HS-5 (cell line): ENCODE data around the gene EIF1AX.
"Not testable (repeated sequence)": the region's sequence is repeated elsewhere in the genome, so short reads cannot be mapped to it uniquely, and the experiment has no call there.

Experiments used
- DNase-seq: peaks from one replicate; pipeline ENCODE4 v3.0.0-alpha.2; 2012; ENCODE audit warnings: low read depth

EIF1AX gene

DNA sequence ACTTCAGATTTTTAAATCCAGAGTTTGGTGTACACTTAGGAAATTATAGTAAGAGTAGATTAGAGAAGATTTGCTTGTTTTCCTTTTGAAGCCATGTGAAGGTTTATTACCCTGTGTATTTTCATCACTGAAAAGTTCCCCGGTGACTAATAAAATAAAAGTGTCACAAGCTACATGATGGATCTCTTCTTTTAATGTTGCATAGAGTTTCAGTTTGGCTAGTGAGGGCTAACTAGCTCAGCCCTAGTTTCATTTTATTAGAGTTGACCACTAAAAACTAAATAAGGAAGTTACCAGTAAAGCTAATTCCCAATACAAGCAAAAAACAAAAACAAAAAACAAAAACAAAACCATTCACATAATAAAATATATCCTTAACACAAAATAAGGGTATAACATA lies 14.8 kb downstream of the EIF1AX start:
- DNase-seq, result not testable (repeated sequence)

DNA sequence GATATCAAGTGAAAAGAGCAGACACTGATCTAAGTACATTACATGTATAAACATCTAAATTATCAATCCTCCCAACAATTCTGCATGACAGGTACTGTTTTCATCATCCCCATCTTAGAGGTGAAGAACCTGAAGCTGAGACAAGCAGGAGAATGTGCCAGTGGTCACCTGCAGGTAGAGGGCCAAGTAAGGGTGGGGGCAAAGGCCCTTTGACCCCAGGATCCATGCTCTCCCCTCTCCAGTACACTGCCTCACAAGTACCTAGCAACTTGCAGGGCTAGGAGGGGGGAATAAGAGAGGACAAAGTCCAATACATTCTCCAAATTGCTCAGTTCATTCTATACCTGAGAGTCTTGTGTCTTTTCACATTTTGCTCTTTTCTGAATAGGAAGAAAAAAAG lies 16.7 kb downstream of the EIF1AX start:
- no peak for DNase-seq

DNA sequence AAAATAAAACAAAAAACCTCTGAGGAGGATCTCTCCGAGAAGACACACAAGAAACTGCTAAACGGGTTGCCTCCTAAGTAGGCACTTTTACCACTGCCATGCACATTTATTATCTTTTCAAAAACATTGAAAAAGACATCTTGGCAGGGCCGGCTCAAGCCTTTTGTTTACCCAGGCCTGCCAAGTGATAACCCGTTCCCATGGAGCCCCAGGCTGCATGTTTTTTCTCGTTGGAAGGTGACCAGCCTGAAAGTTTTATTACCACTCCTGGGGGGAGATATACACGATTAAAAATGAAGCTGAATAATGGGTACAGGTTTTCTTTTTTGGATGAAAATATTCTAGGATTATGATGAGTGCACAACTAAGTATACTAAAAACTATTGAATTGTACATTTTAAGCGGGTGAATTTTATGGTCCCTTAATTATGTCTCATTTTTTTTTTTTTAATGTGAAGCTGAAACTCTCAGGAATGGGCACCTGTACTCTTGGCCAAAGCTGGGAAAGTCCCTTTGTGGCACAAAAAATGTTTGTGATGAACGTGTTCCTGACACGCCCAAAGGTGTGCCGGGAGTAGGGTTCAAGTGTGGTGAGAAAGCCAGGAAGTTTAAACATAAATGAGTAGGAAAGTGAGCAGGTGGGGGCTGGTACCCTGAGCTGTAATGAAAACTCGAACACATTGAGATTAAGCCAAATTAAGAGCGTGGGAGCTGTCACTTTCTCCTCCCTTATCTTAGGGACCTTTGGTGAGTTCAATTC lies 23.4 kb downstream of the EIF1AX start:
- DNase-seq, result no peak

DNA sequence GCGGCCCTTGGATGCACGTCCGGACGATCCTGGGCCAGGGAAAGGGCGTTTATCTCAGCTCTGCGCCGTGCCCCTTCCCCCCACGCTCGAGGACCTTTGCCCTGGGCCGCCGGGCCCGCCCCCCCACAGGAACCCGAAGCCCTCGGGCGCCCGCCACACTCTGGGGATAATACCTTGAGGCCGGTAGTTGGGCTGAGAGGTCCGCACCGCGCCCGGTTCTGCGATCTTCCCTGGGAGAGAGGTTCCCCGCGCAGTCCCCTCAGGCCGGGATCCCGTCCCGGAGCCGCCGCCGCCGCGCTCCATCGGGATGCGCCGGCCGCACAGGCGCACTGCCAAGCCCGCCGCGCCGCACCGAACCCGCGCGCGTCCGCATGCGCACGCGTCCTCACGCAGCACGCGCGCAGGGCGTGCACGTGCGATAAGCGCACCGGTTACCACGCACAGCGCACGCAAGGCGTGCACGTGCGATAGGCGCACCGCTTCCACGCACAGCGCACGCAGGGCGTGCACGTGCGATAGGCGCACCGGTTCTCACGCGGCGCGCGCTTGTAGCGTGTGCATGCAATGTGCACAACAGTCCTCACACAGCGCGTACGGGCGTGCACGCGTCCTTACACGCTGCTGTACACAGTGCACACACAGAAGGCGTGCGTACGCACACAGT lies 24.9 kb downstream of the EIF1AX start, which contains the start of gene MAP7D2:
Gene MAP7D2, minus strand, starts transcription at position 331 of the 664 bp plus-strand sequence. Its CDS starts 28 bp downstream, at position 303.
- no peak for DNase-seq

DNA sequence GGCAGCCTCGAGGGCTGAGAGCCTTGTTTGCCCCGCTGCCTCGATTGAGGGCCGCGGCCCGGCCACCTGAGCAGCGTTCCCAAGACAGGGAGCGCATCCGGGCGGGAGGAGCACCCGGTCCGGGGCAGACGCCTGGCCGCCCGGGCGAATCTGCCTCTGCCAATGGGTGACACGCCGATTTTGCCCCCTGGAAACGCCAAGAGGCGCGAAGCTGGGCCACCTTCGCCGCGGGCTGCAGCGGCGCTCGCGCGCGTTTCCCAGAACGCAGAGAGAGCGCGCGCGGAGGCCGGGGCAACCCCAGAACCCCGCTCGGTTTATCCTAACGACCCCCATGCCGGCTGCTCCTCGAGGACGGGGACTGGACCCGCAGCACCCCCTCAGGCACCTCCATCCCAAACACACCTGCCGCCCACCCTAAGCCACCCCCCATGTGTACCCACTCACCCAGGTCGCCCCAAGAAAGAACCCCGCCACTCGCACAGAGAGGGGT lies 25.5 kb downstream of the EIF1AX start:
- DNase-seq, result no peak

DNA sequence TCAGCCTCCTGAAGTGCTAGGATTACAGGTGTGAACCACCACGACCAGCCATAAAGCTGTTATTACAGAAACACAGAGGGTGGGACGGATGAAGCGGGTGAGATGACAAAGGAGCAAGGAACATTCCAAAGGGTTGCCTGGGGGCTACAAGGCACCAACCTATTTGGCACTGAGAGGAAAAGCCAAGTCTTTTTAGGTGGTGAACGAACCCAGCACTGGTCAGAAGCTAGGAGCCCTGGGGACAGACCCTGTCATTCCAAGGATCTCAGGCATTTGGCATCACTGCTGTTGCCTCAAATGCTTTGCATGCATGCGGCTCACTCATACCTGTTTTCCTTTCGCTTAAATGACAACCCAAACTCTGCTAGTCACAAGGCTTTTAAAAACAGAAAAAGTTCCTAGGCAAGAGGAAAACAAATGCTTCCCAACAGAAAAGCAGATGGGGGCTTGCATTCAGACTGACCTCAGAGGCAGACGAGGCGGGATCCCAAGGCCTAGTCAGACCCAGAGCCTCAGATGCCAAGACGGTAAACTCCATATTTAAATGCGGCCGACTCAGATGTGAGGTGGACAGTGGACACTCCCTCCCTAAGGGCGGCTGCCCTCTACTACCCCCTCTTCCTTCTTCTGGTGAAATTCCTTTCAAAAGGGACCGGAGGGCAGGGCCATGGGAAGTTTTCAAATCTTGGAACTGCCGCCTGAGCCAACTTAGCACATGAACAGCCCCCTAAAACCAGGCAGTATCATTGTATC lies 29.4 kb downstream of the EIF1AX start:
- no peak for DNase-seq

DNA sequence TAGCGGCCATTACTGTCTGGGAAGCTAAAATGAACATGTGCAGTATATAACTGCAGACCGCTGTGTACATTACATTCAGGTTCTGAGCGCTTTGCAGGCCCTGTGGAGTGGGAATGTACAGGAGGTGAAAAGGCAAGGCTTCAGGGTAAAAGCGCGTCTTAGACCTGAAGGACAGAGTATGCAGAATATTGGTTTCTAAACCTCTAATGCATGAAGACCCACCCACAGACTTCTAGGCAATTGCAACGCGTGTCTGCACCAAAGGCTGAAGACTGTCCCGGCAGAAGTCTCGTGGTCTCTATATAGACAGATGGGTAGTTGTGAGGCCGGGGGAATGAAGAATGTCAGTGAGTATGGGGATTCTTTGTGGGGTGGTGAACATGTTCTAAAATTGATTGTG lies 30.4 kb downstream of the EIF1AX start:
- no peak for DNase-seq

DNA sequence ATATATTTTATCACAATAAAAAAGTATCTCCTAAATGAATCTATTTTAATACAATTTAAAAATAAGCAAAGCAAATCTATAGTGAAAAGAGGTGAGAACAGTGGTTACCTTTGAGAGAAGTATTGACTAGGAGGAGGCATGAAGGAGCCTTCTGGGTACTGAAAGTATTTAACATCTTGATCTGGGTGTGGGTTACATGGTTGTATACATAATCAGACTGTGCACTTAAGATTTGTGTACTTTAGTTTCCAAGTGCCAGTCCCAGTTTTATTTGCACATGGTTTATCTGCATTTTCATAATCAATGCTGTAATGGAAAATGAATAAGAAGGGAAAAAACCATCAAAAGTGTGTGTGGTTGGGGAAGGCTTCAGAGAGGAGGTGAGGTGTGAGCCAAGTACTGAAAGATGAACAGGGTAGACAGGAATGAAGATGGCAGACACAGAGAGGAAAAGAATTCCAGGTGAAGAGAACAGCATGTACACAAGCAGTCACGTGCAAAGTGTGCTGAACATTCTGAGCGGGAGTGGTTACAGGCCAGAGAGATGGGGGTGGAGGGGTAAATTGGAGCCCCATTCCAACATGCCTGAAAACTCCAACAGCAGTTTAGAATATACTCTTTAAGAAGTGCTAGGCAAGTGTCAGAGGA lies 39.6 kb downstream of the EIF1AX start:
- no peak for DNase-seq

DNA sequence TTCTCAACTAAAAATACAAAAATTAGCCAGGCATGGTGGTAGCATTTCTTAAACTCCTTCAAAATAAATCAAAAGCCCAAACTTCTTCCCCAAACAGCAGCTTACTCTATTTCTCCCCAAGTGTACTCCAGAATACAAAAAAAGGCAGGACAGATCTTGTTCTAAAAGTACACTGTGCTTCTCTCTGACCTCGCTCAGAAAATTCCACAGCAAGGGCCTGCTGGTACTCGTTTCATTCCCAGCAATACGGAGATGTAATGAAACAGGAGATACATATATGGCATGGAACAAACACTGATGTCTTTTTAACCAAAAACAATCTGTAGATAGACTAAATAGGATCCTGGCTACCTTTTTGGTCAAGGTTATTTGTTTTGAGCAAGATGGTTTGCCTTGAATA lies 50.1 kb downstream of the EIF1AX start:
- DNase-seq, result no peak

DNA sequence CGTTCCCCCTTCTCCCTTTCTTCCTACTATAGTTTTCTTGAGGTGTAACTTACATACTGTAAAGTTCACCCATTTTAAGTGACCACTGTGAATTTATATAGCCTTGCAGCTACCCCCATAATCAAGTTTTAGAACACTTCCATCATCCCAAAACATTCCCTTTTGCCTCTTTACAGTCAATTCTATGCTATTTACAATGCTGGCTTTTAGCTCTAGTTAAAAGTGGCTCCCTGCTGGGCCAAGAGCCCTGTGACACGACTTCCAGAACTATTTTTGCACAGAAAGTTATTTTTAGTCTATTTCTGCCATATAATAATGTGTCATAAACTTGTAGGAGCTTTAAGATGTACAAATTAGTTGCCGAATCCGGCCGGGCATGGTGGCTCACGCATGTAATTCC lies 51.8 kb downstream of the EIF1AX start:
- no peak for DNase-seq

DNA sequence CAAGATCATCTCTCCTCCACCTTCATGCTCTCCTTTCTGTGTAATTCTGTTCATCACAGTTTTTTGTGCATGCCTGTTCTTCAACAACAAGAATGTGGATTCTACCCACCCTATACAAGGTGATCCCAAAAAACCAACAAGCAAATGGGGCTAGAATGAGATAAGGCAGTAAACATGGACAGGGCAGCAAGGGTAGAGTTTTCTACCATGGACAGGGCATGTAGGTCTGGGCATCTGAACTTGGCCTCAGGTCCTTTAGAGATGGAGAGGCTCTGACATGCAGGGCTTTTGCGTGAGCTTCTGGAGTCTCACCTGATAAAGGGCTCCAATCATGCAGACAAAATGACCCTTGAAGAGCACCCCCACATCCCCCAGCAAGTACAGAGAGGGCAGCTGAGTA lies 61.4 kb downstream of the EIF1AX start:
- no peak for DNase-seq
